Measurements from ENCODE around the gene ERI3.

DNA sequence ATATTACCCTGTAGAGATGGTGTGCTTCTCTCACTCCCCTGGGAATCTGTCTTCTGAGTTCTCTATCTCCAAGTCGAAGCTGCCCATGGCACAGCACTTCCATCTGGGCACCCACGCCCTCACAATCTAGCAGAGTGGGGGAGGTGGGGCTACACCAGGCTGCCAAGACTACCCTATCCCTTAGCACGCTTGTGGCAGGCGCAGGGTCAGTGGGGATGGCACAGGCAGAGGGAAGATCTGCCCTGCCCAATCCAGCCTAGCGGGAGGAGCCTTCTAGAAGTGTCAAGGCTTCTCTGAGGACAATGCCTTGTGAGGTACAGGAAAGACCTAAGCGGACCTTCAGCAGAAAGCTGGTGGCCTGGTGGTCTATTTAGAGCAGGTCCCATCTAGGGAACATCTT, 92.6 kb downstream of the ERI3 start:
- TF ChIP-seq, protein P1, sequence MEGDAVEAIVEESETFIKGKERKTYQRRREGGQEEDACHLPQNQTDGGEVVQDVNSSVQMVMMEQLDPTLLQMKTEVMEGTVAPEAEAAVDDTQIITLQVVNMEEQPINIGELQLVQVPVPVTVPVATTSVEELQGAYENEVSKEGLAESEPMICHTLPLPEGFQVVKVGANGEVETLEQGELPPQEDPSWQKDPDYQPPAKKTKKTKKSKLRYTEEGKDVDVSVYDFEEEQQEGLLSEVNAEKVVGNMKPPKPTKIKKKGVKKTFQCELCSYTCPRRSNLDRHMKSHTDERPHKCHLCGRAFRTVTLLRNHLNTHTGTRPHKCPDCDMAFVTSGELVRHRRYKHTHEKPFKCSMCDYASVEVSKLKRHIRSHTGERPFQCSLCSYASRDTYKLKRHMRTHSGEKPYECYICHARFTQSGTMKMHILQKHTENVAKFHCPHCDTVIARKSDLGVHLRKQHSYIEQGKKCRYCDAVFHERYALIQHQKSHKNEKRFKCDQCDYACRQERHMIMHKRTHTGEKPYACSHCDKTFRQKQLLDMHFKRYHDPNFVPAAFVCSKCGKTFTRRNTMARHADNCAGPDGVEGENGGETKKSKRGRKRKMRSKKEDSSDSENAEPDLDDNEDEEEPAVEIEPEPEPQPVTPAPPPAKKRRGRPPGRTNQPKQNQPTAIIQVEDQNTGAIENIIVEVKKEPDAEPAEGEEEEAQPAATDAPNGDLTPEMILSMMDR (IDR thresholded peaks at IDR 0.05), result no peak
- TF ChIP-seq EZH2phosphoT487 (IDR thresholded peaks at IDR 0.05) (no peak), EZH2 (IDR thresholded peaks at IDR 0.05) (no peak)
